Measurements from ENCODE around the gene PPP1R12C.

The PPP1R12C gene

GRCh38 chr19:55042344-55042678, 75.1 kb downstream of the PPP1R12C start:
- no peaks in the 10 kb centered on the region for H3K36me3 ChIP-seq (ENCODE audit: insufficient read depth, low read length)
- H3K4me3 ChIP-seq (ENCODE audit: low read length, poor library complexity, severe bottlenecking), result no peak overlapping the region
- no peaks in the 10 kb centered on the region for H3K79me2 ChIP-seq (ENCODE audit: insufficient read depth, low read length)
- H3K27me3 ChIP-seq (ENCODE audit: insufficient read depth, low read length, poor library complexity, severe bottlenecking), result no peaks in the 10 kb centered on the region
- H2AFZ ChIP-seq (ENCODE audit: low read length), result no peak overlapping the region
- H4K20me1 ChIP-seq (ENCODE audit: insufficient read depth, low read length, poor library complexity, severe bottlenecking), result no peaks in the 10 kb centered on the region
- H3F3A ChIP-seq (ENCODE audit: low read depth), result no peaks in the 10 kb centered on the region
- no peaks in the 10 kb centered on the region for H3K9me3 ChIP-seq (ENCODE audit: insufficient read depth, low read depth, low read length)
- H3K9me2 ChIP-seq (replicated peaks; ENCODE audit: low read depth, low read length), result no peaks in the 10 kb centered on the region
- H3K4me1 ChIP-seq (ENCODE audit: insufficient read depth, low read length, poor library complexity, severe bottlenecking), result peaks cover 5% of the 10 kb centered on the region
- H3K9ac ChIP-seq (ENCODE audit: low read depth, low read length, poor library complexity, severe bottlenecking), result no peak overlapping the region
- no peak overlapping the region for H3K4me2 ChIP-seq (ENCODE audit: low read depth, low read length, poor library complexity, severe bottlenecking)
- TF ChIP-seq CTCF (conservative IDR thresholded peaks at IDR 0.05; ENCODE audit: low read length) (no peak), EZH2phosphoT487 (IDR thresholded peaks at IDR 0.05; ENCODE audit: borderline replicate concordance) (no peak)

GRCh38 chr19:55041627-55042343, 75.7 kb downstream of the PPP1R12C start:
- no peaks in the 10 kb centered on the region for H3K36me3 ChIP-seq (ENCODE audit: insufficient read depth, low read length)
- H3K9me3 ChIP-seq (ENCODE audit: insufficient read depth, low read depth, low read length), result no peaks in the 10 kb centered on the region
- H4K20me1 ChIP-seq (ENCODE audit: insufficient read depth, low read length, poor library complexity, severe bottlenecking), result no peaks in the 10 kb centered on the region
- H3K9ac ChIP-seq (ENCODE audit: low read depth, low read length, poor library complexity, severe bottlenecking), result no peak overlapping the region
- no peaks in the 10 kb centered on the region for H3K79me2 ChIP-seq (ENCODE audit: insufficient read depth, low read length)
- TF ChIP-seq EZH2phosphoT487 (IDR thresholded peaks at IDR 0.05; ENCODE audit: borderline replicate concordance) (no peak), CTCF (conservative IDR thresholded peaks at IDR 0.05; ENCODE audit: low read length) (no peak)
- H3K4me3 ChIP-seq (ENCODE audit: low read length, poor library complexity, severe bottlenecking), result no peak overlapping the region
- no peaks in the 10 kb centered on the region for H3K27me3 ChIP-seq (ENCODE audit: insufficient read depth, low read length, poor library complexity, severe bottlenecking)
- H3K4me1 ChIP-seq (ENCODE audit: insufficient read depth, low read length, poor library complexity, severe bottlenecking), result peaks cover 5% of the 10 kb centered on the region
- no peaks in the 10 kb centered on the region for H3F3A ChIP-seq (ENCODE audit: low read depth)
- H3K9me2 ChIP-seq (replicated peaks; ENCODE audit: low read depth, low read length), result no peaks in the 10 kb centered on the region
- no peak overlapping the region for H3K4me2 ChIP-seq (ENCODE audit: low read depth, low read length, poor library complexity, severe bottlenecking)
- no peak overlapping the region for H2AFZ ChIP-seq (ENCODE audit: low read length)

- no peak for TF ChIP-seq EZH2phosphoT487 (IDR thresholded peaks at IDR 0.05; ENCODE audit: borderline replicate concordance)
- no peak for TF ChIP-seq CTCF (conservative IDR thresholded peaks at IDR 0.05; ENCODE audit: low read length)
- Histone ChIP-seq H3K79me2 (ENCODE audit: insufficient read depth, low read length) (no peaks in the 10 kb centered on the region), H3F3A (ENCODE audit: low read depth) (no peaks in the 10 kb centered on the region), H3K9me3 (ENCODE audit: insufficient read depth, low read depth, low read length) (no peaks in the 10 kb centered on the region), H3K9me2 (replicated peaks; ENCODE audit: low read depth, low read length) (no peaks in the 10 kb centered on the region), H3K36me3 (ENCODE audit: insufficient read depth, low read length) (no peaks in the 10 kb centered on the region), H3K4me1 (ENCODE audit: insufficient read depth, low read length, poor library complexity, severe bottlenecking) (peaks cover 5% of the 10 kb centered on the region), H2AFZ (ENCODE audit: low read length) (no peak overlapping the region), H4K20me1 (ENCODE audit: insufficient read depth, low read length, poor library complexity, severe bottlenecking) (no peaks in the 10 kb centered on the region), H3K4me3 (ENCODE audit: low read length, poor library complexity, severe bottlenecking) (no peak overlapping the region), H3K9ac (ENCODE audit: low read depth, low read length, poor library complexity, severe bottlenecking) (no peak overlapping the region), H3K27me3 (ENCODE audit: insufficient read depth, low read length, poor library complexity, severe bottlenecking) (no peaks in the 10 kb centered on the region), H3K4me2 (ENCODE audit: low read depth, low read length, poor library complexity, severe bottlenecking) (no peak overlapping the region)
Measured at GRCh38 chr19:55041244-55041626, 76.2 kb downstream of the PPP1R12C start.

Data from Loucy (cell line).